SK-N-SH (cell line): Measurements from ENCODE around the gene CABP1. TPM values are rescaled to one million over a fixed set of nuclear protein-coding genes. Genes with fewer than 3 reads are reported as not detected.
"Not testable (repeated sequence)": the region's sequence is repeated elsewhere in the genome, so short reads cannot be mapped to it uniquely, and the experiment has no call there.

Experiments used
- CTCF ChIA-PET: fragments of 300-600, 350-600 bp; formaldehyde crosslinking; extraction: SDS; loops from one replicate; lab custom pipeline; 2021; lab: Yijun Ruan, JAX
- POLR2A ChIA-PET: fragments of 350-600 bp; sonication (Branson Sonifier 250); formaldehyde crosslinking; extraction: SDS; loops from one replicate; lab custom pipeline; 2020; ENCODE audit warnings: antibody characterized with exemption, inconsistent platforms; lab: Yijun Ruan, JAX
- DNase-seq: peaks from one replicate; pipeline ENCODE4 v3.0.0; 2012
- H2AFZ ChIP-seq: fragments of 200-600 bp; sonication (generic); 2 replicates; pipeline ENCODE4 v1.8.1; 2016; ENCODE audit warnings: antibody characterized with exemption, mild to moderate bottlenecking, low read depth
- H3F3A ChIP-seq: fragments of 200-600 bp; sonication (generic); replicated peaks from 2 replicates; pipeline ENCODE3; 2016; ENCODE audit warnings: antibody characterized with exemption, mild to moderate bottlenecking; ENCODE audit not compliant: insufficient read depth
- H3K27ac ChIP-seq, 2 experiments: fragments of 200-500 bp in 1 of 2; fragments of 200-600 bp in 1 of 2; sonication (Bioruptor generic) in 1 of 2; sonication (generic), shearing (Covaris generic) in 1 of 2; 2 replicates each; pipeline versions ENCODE4 v1.5.1 to v1.6.1; 2014 to 2016; ENCODE audit warnings: low read depth in 2 of 2, inconsistent platforms in 1 of 2, low read length in 1 of 2, mild to moderate bottlenecking in 1 of 2, mixed read lengths in 1 of 2
- H3K27me3 ChIP-seq: fragments of 200-600 bp; sonication (generic), shearing (Covaris generic); 2 replicates; pipeline ENCODE4 v1.6.1; 2016; ENCODE audit warnings: mixed run types; ENCODE audit not compliant: insufficient read depth
- H3K36me3 ChIP-seq, 2 experiments: fragments of 200-500 bp in 1 of 2; fragments of 200-600 bp in 1 of 2; sonication (Bioruptor generic) in 1 of 2; sonication (generic) in 1 of 2; replicated peaks in 1 of 2; 2 replicates each; pipeline versions ENCODE3 to v1.5.1; 2014 to 2016; ENCODE audit warnings: low read length in 1 of 2, mild to moderate bottlenecking in 1 of 2; ENCODE audit not compliant: insufficient read depth in 2 of 2, control insufficient read depth in 1 of 2
- H3K4me1 ChIP-seq, 2 experiments: fragments of 200-500 bp in 1 of 2; fragments of 200-600 bp in 1 of 2; sonication (Bioruptor generic) in 1 of 2; sonication (generic), shearing (Covaris generic) in 1 of 2; 2 replicates each; pipeline versions ENCODE4 v1.5.1 to v1.6.1; 2014 to 2016; ENCODE audit warnings: low read depth in 1 of 2, low read length in 1 of 2, mixed run types in 1 of 2; ENCODE audit not compliant: insufficient read depth in 2 of 2, control insufficient read depth in 1 of 2
- H3K4me2 ChIP-seq: fragments of 200-600 bp; sonication (generic), shearing (Covaris generic); 2 replicates; pipeline ENCODE4 v1.6.1; 2017; ENCODE audit warnings: mixed run types
- H3K4me3 ChIP-seq, 2 experiments: fragments of 200-500 bp in 1 of 2; fragments of 200-600 bp in 1 of 2; sonication (Bioruptor generic) in 1 of 2; sonication (generic), shearing (Covaris generic) in 1 of 2; 2 replicates each; pipeline versions ENCODE4 v1.5.1 to v1.8.1; 2014 to 2016; ENCODE audit warnings: low read depth in 2 of 2, inconsistent platforms in 1 of 2, low read length in 1 of 2, mild to moderate bottlenecking in 1 of 2, mixed read lengths in 1 of 2, moderate library complexity in 1 of 2
- H3K79me2 ChIP-seq: fragments of 200-600 bp; sonication (generic); 2 replicates; pipeline ENCODE4 v1.8.1; 2017; ENCODE audit warnings: mild to moderate bottlenecking; ENCODE audit not compliant: insufficient read depth
- H3K9ac ChIP-seq: fragments of 200-600 bp; sonication (generic); 2 replicates; pipeline ENCODE4 v1.6.1; 2017; ENCODE audit warnings: mixed run types
- H3K9me2 ChIP-seq: fragments of 200-600 bp; sonication (generic); 2 replicates; pipeline ENCODE4 v1.6.1; 2017; ENCODE audit warnings: mixed run types
- H3K9me3 ChIP-seq: fragments of 200-600 bp; sonication (generic); 2 replicates; pipeline ENCODE4 v1.6.1; 2017; ENCODE audit warnings: mixed run types, mild to moderate bottlenecking, moderate library complexity
- H4K20me1 ChIP-seq: fragments of 200-600 bp; sonication (generic); 2 replicates; pipeline ENCODE4 v1.6.1; 2017; ENCODE audit warnings: mild to moderate bottlenecking, mixed run types; ENCODE audit not compliant: insufficient read depth
- CTCF ChIP-seq: fragments of 200-600 bp; sonication (generic); IDR thresholded peaks from 2 replicates; pipeline ENCODE4 v1.6.1; 2017; ENCODE audit warnings: antibody characterized with exemption, mild to moderate bottlenecking, moderate library complexity
- EZH2phosphoT487 ChIP-seq: fragments of 200-600 bp; sonication (generic); IDR thresholded peaks from 2 replicates; pipeline ENCODE4 v1.6.1; 2017; ENCODE audit warnings: low read depth, mixed run types, mild to moderate bottlenecking, antibody characterized with exemption, moderate library complexity, borderline replicate concordance
- FOSL2 ChIP-seq: IDR thresholded peaks from 2 replicates; pipeline ENCODE4 v1.4.0; 2012; ENCODE audit warnings: low read depth, mild to moderate bottlenecking, moderate library complexity, borderline replicate concordance
- FOXJ3 ChIP-seq: sonication (generic); formaldehyde crosslinking; IDR thresholded peaks from 2 replicates; pipeline ENCODE4 v1.5.1; 2020; ENCODE audit warnings: mild to moderate bottlenecking, missing genetic modification reagents
- GABPA ChIP-seq: IDR thresholded peaks from 2 replicates; pipeline ENCODE4 v1.4.0; 2012; ENCODE audit warnings: low read depth, mild to moderate bottlenecking
- MEF2A ChIP-seq: IDR thresholded peaks from 2 replicates; pipeline ENCODE4 v1.4.0; 2012; ENCODE audit warnings: low read depth, borderline replicate concordance
- NFIC ChIP-seq: IDR thresholded peaks from 2 replicates; pipeline ENCODE4 v1.4.0; 2012; ENCODE audit warnings: borderline replicate concordance
- NRF1 ChIP-seq: IDR thresholded peaks from 2 replicates; pipeline ENCODE4 v1.6.1; 2012; ENCODE audit warnings: low read depth, mild to moderate bottlenecking, low read length
- RAD21 ChIP-seq: IDR thresholded peaks from 2 replicates; pipeline ENCODE4 v1.6.1; 2012; ENCODE audit warnings: mild to moderate bottlenecking, low read length
- REST ChIP-seq: IDR thresholded peaks from 2 replicates; pipeline ENCODE4 v1.6.1; 2012; ENCODE audit warnings: mild to moderate bottlenecking, low read depth, low read length, moderate library complexity
- SMC3 ChIP-seq: IDR thresholded peaks from 2 replicates; pipeline ENCODE4 v1.6.1; 2012; ENCODE audit warnings: low read depth, low read length, improper control_type of control experiment
- TAF1 ChIP-seq: IDR thresholded peaks from 2 replicates; pipeline ENCODE4 v1.6.1; 2012; ENCODE audit warnings: low read depth, mild to moderate bottlenecking, low read length, moderate library complexity, borderline replicate concordance
- TCF12 ChIP-seq: IDR thresholded peaks from 2 replicates; pipeline ENCODE4 v1.4.0; 2012
- ZBTB33 ChIP-seq: IDR thresholded peaks from 2 replicates; pipeline ENCODE4 v1.4.0; 2012; ENCODE audit warnings: low read depth, borderline replicate concordance
- WGBS: methylation state at CpG from one replicate; pipeline ENCODE4 v1.1.6; 2017; ENCODE audit warnings: low lambda C conversion rate; 5-methylcytosine and 5-hydroxymethylcytosine counted together
- polyA plus RNA-seq, 3 experiments: library from polyadenylated mRNA; depleted of rRNA; stranded (reverse); fragments of >200 nt; gene quantifications; 2 replicates each; pipeline ENCODE4 v1.2.3, GENCODE V29; 2012

CABP1 gene
- polyA plus RNA-seq, 1 of the 3 experiments (the other 2 are of a cell fraction) = 0.08 TPM

- no peaks in the 10 kb centered on the region for H3K36me3 ChIP-seq
- no peak overlapping the region for H2AFZ ChIP-seq
- no peak overlapping the region for H3K4me3 ChIP-seq
- H3K27me3 ChIP-seq = no peaks in the 10 kb centered on the region
- H3K4me1 ChIP-seq = no peaks in the 10 kb centered on the region
- POLR2A ChIA-PET = no interaction called here
- H3K4me2 ChIP-seq = no peak overlapping the region
- no peak for DNase-seq
- no peaks in the 10 kb centered on the region for H4K20me1 ChIP-seq
- TF ChIP-seq RAD21 = no peak
- TF ChIP-seq GABPA = no peak
- TF ChIP-seq FOSL2 = no peak
- no peak for TF ChIP-seq NRF1
- no peak for TF ChIP-seq SMC3
- TF ChIP-seq FOXJ3 = no peak
- TF ChIP-seq CTCF = no peak
- TF ChIP-seq MEF2A = no peak
- no peak for TF ChIP-seq ZBTB33
- no peak for TF ChIP-seq NFIC
- TF ChIP-seq EZH2phosphoT487 = no peak
- TF ChIP-seq TCF12 = no peak
- no peak for TF ChIP-seq TAF1
- TF ChIP-seq REST = no peak
- no peaks in the 10 kb centered on the region for H3K79me2 ChIP-seq
- CTCF ChIA-PET = interaction anchor here (0.9 kb wide), 1 partner anchor 34 kb away, joined by 4 read pairs; no protein-coding TSS in a partner anchor
- WGBS = 17% methylated on average over 4 of the region's 4 CpGs
- no peaks in the 10 kb centered on the region for H3F3A ChIP-seq
- H3K9me2 ChIP-seq = no peaks in the 10 kb centered on the region
- H3K27ac ChIP-seq = no peak overlapping the region
- H3K9me3 ChIP-seq = no peaks in the 10 kb centered on the region
- H3K9ac ChIP-seq = no peak overlapping the region
Observed at GRCh38 chr12:120610560-120610959, 29.9 kb upstream of the CABP1 start.

- H3K4me3 ChIP-seq, H3K4me2 ChIP-seq, H2AFZ ChIP-seq, CTCF ChIA-PET, H3F3A ChIP-seq, DNase-seq, H3K79me2 ChIP-seq, H3K27me3 ChIP-seq, H3K27ac ChIP-seq, POLR2A ChIA-PET, H3K9me3 ChIP-seq, H3K9me2 ChIP-seq, H3K9ac ChIP-seq, H3K36me3 ChIP-seq, H4K20me1 ChIP-seq, H3K4me1 ChIP-seq: not testable (repeated sequence)
- 9% methylated on average over 1 of the region's 1 CpG for WGBS
Observed at GRCh38 chr12:120611534-120611933, 28.9 kb upstream of the CABP1 start.
